DOHH2 (cell line): ENCODE data around the gene ACTRT2.

Experiments used
- H3F3A ChIP-seq: fragments of 200-600 bp; sonication (generic), shearing (Covaris generic); 2 replicates; pipeline ENCODE4 v1.6.0; 2016; ENCODE audit warnings: antibody characterized with exemption, mild to moderate bottlenecking; ENCODE audit not compliant: control insufficient read depth, insufficient read depth
- H3K27ac ChIP-seq: fragments of 200-600 bp; sonication (generic); 2 replicates; pipeline ENCODE4 v1.5.1; 2014; ENCODE audit warnings: low read depth, mild to moderate bottlenecking, low read length, moderate library complexity
- H3K27me3 ChIP-seq: fragments of 200-600 bp; sonication (generic); 2 replicates; pipeline ENCODE4 v1.6.1; 2014; ENCODE audit warnings: mild to moderate bottlenecking, low read length, mixed read lengths; ENCODE audit not compliant: control insufficient read depth
- H3K36me3 ChIP-seq: fragments of 200-600 bp; sonication (generic); 2 replicates; pipeline ENCODE4 v1.6.1; 2014; ENCODE audit warnings: mild to moderate bottlenecking, low read length, moderate library complexity, mixed read lengths; ENCODE audit not compliant: control insufficient read depth
- H3K4me1 ChIP-seq: fragments of 200-600 bp; sonication (generic); 2 replicates; pipeline ENCODE4 v1.6.1; 2014; ENCODE audit warnings: mild to moderate bottlenecking, low read length, mixed read lengths; ENCODE audit not compliant: control insufficient read depth
- H3K4me2 ChIP-seq: fragments of 200-600 bp; sonication (generic); 2 replicates; pipeline ENCODE4 v1.6.0; 2014; ENCODE audit warnings: mild to moderate bottlenecking, low read length, moderate library complexity
- H3K4me3 ChIP-seq: fragments of 200-600 bp; sonication (generic); 2 replicates; pipeline ENCODE4 v1.5.1; 2014; ENCODE audit warnings: mild to moderate bottlenecking, low read length, mixed read lengths
- H3K79me2 ChIP-seq: fragments of 200-600 bp; sonication (generic); 2 replicates; pipeline ENCODE4 v1.6.1; 2014; ENCODE audit warnings: mild to moderate bottlenecking, low read length, mixed read lengths; ENCODE audit not compliant: control insufficient read depth
- H3K9me2 ChIP-seq: fragments of 200-600 bp; sonication (generic); replicated peaks from 2 replicates; pipeline ENCODE4 v1.6.1; 2014; ENCODE audit warnings: mild to moderate bottlenecking, low read length, mixed read lengths; ENCODE audit not compliant: control insufficient read depth
- H3K9me3 ChIP-seq: fragments of 200-600 bp; sonication (generic); 2 replicates; pipeline ENCODE4 v1.6.1; 2014; ENCODE audit warnings: antibody characterized with exemption, low read length, mixed read lengths; ENCODE audit not compliant: control insufficient read depth, insufficient read depth
- H4K20me1 ChIP-seq: fragments of 200-600 bp; sonication (generic); 2 replicates; pipeline ENCODE4 v1.6.0; 2014; ENCODE audit warnings: low read depth, mild to moderate bottlenecking, antibody characterized with exemption, low read length, moderate library complexity; ENCODE audit not compliant: control insufficient read depth, insufficient read depth
- CTCF ChIP-seq: fragments of 200-600 bp; sonication (generic); IDR thresholded peaks from one replicate; pipeline ENCODE4 v1.5.1; 2014; ENCODE audit warnings: antibody characterized with exemption, mild to moderate bottlenecking, low read depth, low read length; ENCODE audit not compliant: poor library complexity, severe bottlenecking
- EZH2phosphoT487 ChIP-seq: fragments of 200-600 bp; sonication (generic); IDR thresholded peaks from 2 replicates; pipeline ENCODE4 v1.6.1; 2017; ENCODE audit warnings: borderline replicate concordance, mild to moderate bottlenecking, antibody characterized with exemption, low read length, moderate library complexity, mixed read lengths

The ACTRT2 gene

GRCh38 chr1:2999571-2999970 is 21.7 kb upstream of the ACTRT2 start:
- H3K4me1 ChIP-seq = no peaks in the 10 kb centered on the region
- no peaks in the 10 kb centered on the region for H3K79me2 ChIP-seq
- H3K36me3 ChIP-seq = no peaks in the 10 kb centered on the region
- no peak overlapping the region for H3K27ac ChIP-seq
- no peaks in the 10 kb centered on the region for H4K20me1 ChIP-seq
- H3K4me3 ChIP-seq = no peak overlapping the region
- H3K27me3 ChIP-seq = no peaks in the 10 kb centered on the region
- H3F3A ChIP-seq = no peaks in the 10 kb centered on the region
- no peaks in the 10 kb centered on the region for H3K9me2 ChIP-seq
- no peak for TF ChIP-seq EZH2phosphoT487
- no peak for TF ChIP-seq CTCF
- no peak overlapping the region for H3K4me2 ChIP-seq
- peaks cover 4% of the 10 kb centered on the region for H3K9me3 ChIP-seq

- H3F3A ChIP-seq = no peaks in the 10 kb centered on the region
- H3K79me2 ChIP-seq = no peaks in the 10 kb centered on the region
- H3K4me3 ChIP-seq = no peak overlapping the region
- H3K27me3 ChIP-seq = no peaks in the 10 kb centered on the region
- peaks cover 3% of the 10 kb centered on the region; the same call in 1 of the 2 replicates for H3K9me3 ChIP-seq
- H3K4me2 ChIP-seq = no peak overlapping the region
- no peaks in the 10 kb centered on the region for H3K36me3 ChIP-seq
- H3K9me2 ChIP-seq = no peaks in the 10 kb centered on the region
- no peaks in the 10 kb centered on the region for H4K20me1 ChIP-seq
- H3K27ac ChIP-seq = no peak overlapping the region
- no peak for TF ChIP-seq EZH2phosphoT487
- H3K4me1 ChIP-seq = no peaks in the 10 kb centered on the region
Measured at GRCh38 chr1:3000214-3000613, 21.1 kb upstream of the ACTRT2 start.

DNA sequence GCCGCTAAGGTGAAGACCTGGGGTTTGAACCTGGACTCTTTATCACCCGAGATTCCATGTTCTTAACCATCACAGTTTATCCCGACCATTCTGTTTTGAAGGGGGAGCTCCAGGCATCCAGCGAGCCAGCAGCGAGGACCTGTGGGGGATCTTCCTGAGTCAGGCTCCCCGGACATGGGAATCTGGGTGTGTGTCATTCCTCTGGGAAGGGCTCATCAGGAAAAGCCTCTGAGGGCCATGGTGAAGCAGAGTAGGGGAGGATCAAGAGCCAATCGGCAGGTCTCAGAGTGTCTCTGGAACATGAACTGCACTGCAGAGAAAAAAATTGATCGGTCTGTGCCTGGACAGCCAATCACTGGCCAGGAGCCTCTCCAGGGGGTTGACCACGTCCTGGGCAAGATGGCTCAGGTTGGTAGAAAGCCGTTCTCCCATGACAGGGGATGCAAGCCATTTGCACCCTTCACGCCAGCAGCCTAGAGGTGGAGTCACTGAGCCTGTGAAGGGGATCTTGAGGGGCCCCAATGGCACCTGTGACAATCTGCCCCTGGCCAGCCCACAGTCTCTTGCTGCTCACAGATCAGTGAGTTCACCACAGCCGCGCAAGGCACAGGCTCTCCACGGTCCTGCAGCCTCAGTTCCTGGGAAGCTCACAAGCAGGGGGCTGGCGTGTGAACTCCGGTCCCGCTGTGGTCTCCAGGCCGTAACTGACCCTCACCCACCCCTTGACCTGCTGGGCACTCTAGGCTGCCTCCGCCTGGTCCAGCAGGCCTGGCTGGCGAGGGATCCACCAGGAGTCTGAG is 20.4 kb upstream of the ACTRT2 start:
- Histone ChIP-seq H3K27ac (no peak overlapping the region), H3K4me3 (no peak overlapping the region), H3K4me1 (no peaks in the 10 kb centered on the region), H3K27me3 (no peaks in the 10 kb centered on the region), H3K9me3 (peaks cover 6% of the 10 kb centered on the region; the same call in 1 of the 2 replicates), H4K20me1 (no peaks in the 10 kb centered on the region), H3F3A (no peaks in the 10 kb centered on the region), H3K4me2 (no peak overlapping the region), H3K36me3 (no peaks in the 10 kb centered on the region), H3K79me2 (no peaks in the 10 kb centered on the region), H3K9me2 (no peaks in the 10 kb centered on the region)
- TF ChIP-seq EZH2phosphoT487 (no peak), CTCF (no peak)
